Measurements from ENCODE around the gene HSPB8.
"Not testable (repeated sequence)": the region's sequence is repeated elsewhere in the genome, so short reads cannot be mapped to it uniquely, and the experiment has no call there.

Gene HSPB8

DNA sequence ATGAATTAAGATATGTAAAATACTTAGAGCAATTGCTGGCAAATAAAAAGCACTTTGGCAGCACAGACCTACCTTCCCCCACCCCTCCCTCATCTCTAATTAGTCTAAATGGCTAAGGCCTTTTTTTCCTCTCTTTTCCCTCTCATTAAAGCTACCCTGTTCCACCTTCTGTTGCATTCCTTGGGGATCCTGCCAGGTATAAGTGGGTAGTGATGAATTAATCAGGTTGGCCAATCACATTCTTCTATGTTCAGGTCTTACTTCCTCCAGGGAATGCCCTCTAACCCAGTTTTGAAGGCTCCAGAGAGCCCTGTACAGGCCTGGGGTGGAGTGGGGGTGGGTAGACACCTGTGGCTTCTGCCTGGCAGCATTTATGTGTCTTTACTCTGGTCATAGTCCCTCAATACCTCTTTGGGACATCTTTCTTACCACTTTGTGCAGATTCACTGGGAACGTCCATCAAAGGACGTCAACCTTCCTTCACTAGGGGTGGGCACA, 28.4 kb downstream of the HSPB8 start:
- FAIRE-seq: no peak

DNA sequence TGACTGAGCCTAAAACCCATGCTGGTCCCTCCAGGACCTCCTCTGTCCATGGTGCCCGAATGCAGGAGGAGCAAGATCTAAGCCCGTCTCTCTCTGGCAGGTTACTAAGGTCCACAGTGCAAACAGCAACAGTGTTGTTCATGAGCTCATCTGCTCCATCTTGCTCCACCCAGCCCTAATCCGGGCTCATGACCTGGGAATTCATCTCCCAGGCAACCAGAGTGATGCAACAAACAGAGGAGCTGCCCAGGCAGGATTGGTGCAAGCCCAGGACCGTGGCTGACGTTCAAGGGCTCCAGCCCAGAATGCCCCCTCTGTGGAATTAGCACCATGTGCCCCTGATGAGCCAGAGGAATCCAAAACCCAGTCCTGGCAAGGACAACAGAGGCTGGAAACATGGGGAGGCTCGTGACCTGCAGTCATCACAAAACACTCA, 29.9 kb downstream of the HSPB8 start:
- no peak for FAIRE-seq

DNA sequence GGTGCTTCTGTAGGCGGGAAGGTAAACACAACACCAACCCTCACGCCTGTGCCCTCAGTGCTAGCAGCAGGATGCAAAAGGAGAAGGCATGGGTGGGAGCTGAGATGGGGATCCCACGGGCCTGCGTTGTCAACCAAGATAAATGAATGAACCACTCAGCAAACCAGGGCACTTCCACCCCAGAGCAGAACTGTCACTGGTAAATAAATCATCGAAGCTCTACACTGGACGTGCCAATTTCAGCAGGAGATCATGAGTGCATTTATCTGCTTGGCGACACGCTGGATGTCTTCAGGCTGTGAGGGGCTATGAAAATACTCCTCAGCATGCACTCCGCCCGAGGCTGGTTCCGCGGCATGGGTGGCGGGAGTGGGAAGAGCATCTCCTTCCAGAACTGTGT, 33.2 kb downstream of the HSPB8 start:
- FAIRE-seq: no peak

DNA sequence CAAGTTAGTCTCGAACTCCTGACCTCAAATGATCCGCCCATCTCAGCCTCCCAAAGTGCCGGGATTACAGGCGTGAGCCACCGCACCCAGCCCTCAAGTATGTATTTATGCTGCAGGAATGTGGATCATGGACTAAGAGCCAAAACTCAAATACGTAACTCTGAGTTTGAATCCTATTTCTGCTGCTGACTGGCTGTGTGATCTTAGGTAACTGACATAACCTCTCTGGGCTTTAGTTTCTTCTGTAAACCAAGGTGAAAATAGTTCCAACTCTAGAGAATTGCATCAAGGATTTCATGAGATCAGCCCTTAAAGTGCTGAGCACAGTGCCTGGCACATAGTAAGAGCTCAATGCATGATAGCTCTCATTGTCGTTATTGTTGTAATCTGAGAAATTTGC, 37.4 kb downstream of the HSPB8 start:
- no peak for FAIRE-seq

DNA sequence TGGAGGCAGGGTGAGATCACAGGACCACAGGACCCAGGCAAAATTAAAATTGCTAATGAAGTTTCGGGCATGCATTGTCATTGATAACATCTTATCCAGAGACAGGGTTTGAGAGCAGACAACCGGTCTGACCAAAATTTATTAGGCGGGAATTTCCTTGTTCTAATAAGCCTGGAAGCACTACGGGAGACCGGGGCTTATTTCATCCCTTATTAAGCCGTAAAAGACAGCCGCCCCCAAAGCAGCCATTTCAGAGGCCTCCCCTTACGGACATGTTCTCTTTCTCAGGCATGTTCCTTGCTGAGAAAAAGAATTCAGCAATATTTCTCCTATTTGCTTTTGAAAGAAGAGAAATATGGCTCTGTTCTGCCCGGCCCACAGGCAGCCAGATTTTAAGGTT, 40.1 kb downstream of the HSPB8 start:
- FAIRE-seq: not testable (repeated sequence)

DNA sequence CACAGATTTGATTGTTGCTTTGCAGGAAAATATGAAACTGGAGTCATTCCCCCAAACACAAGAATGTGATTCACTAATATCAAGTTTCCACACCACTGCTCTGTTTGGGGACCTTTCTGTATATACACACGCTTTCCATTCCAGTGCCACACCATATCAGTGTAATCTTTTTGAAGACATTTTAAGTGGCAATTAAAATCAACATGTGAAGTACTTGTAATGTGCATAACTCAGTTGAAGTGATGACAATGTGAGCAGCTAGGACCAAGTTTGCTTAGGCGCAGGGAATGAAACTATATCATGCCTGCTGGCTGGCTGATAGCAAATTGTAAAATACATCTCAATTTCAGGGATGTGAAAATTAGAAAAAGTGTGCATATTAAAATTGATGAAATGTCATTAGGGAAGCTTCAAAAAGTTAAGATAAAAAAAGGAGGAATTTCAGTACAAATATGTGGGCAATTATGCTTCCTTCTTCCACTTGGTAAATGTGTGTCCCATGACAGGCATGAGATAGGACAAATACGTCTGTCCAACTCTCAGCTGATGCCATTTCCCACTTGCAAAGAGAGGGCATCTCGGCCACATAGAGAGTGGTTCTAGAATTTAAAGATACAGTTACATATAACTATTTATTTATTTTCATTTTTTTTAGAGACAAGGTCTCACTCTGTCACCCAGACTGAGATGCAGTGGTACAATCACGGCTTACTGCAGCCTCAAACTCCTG, 43.7 kb downstream of the HSPB8 start:
- FAIRE-seq: no peak

DNA sequence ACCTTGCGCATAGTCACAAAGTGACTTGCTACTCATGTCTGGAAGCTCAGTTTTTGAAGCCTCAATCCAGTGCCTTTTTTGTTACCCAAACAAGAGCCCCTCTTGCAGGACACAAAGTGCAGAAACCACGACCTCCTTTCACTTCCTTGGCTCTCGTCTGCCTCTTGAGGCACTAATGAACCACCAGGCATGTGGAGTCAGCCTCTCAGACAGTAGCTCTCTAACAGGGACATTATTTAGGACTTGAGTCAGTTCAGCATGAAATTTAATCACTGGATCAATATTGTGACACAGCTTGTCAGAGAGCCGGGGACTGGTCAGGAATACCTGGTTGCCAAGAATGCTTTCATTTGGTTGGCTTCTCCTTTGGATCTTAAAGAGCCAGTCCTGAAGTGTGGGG, 46.7 kb downstream of the HSPB8 start:
- FAIRE-seq: no peak

DNA sequence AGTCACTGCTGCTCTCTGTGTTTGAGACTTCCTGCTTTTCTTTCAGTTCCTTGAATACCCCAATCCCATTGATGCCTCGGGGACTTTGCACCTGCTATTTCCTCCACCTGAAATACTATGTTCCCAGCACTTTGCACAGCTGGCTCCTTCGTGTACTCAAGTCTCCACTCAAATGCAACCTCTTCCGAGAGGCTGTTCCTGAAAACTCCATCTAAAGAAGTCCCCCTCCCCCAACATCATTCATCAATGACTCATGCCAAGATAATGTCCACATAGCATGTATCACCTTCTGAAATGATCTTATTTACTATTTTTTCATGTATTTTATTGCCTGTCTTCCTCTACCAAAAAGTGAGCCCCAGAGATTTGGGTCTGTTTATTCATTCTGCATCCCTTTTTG, 48.6 kb downstream of the HSPB8 start:
- no peak for FAIRE-seq

DNA sequence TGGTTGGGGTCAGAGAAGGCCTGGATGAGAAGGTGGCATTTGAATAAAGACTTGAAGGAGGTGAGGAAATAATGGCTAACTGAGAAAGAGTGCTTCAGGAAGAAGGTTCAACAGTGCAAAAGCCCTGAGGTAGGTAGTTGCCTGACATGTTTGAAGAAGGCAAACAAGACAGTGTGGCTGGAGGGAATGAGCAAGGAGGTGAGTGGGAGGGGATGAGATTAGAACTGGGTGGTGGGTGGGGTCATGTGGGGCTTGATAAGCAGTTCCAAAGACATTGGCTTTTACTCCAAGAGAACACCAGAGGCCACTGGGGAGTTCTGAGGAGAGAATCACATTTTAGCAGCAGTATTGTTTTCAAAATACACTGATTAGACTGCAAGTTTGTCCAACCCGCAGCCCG, 50.5 kb downstream of the HSPB8 start:
- no peak for FAIRE-seq

DNA sequence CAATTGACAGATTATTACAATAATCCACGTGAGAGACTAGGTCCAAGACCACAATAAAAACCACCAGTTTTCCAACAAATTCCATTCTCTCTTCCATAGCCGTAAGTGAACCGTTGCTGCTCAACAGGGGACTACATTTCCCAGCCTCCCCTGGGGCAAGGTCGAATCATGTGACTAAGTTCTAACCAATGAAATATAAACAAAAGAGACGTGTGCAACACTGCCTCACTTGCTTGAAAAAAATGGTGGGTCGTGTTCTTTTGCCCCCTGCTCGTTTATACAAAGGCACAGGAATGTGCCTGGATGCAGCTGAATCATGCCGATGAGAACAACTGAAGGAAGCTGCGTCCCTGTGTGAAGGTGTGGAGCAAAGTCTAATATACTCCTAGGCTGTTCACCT, 51.1 kb downstream of the HSPB8 start:
- no peak for FAIRE-seq

DNA sequence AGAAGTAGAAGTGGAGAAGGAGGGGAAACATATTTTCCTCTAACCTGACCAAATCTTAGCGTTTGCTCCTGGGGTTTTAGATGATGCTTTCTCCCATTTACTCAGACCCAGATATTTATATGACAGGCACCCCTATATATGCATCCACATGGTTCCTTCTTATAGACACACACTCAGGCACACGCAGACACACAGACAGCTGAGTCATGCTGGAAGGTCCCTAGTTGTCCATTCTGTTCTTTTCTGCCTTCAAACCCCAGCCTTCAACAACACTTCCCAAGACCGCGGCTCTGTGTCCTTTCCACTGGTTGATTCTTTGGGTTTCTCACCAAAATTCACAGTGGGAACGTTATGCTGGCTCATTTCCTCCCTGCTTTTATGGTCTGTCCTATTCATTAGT, 52.1 kb downstream of the HSPB8 start:
- FAIRE-seq: no peak

DNA sequence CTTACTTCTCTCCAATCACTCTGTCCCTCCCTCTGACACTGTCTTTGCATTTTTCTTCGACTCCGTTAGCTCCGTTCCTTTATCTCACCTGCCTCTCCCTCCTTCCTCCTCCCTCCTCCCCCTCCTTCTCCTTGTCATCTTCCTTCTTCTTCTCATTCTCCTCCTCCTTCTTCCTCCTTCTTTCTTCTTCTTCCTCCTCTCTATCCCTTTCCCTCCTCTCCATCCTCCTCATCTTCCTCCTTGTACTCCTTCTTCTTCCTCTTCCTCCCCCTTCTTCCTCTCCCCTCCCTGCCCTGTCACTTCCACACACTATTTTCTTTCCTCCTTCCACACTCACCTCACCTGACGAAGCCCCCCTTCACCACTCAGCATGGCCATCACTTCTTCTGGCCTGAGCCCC, 53.0 kb downstream of the HSPB8 start:
- no peak for FAIRE-seq

DNA sequence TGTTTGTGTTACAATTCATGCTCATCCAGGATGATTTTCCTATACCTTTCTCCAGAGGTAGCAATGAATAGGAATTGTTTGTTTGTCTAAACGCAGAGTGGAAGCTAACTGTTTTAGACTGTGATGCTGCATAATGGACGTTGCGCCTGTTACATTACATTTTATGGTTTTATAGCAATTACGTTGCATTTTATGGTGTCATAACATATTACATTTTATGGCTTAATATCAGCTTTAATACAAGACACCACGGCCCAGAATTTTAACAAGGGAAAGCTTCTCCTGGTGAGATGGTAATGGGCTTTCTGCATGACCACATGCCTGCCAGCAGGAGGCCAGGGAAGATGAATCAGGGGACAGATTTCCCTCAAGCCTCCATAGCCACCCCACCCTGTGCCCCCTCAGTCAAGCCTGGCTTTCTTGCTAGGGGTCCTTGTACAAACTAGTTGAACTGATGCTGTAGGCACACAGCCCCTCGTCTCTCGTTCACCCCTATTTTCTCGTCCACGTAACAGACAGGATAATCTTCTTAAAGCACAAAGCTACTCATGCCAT, 56.5 kb downstream of the HSPB8 start:
- FAIRE-seq: no peak

DNA sequence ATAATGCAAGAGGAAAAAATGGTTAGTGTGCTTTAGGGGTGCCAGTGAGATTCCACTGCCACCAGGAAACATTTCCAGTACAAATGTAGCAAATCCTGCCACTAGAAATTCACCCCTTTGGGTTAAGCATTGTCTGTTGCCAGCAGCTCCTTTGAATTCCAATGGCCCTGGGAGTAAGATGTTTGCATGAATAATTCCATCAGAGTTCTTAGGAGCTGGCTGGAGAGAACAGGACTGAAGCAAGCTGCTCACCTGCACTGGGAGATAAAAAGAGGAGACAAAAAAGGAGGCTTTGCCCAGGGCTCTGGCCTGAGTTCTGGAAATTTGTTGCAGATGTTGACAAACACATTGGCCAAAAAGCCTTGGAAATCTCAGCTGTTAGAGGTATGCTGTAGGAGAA, 57.6 kb downstream of the HSPB8 start:
- FAIRE-seq: no peak

DNA sequence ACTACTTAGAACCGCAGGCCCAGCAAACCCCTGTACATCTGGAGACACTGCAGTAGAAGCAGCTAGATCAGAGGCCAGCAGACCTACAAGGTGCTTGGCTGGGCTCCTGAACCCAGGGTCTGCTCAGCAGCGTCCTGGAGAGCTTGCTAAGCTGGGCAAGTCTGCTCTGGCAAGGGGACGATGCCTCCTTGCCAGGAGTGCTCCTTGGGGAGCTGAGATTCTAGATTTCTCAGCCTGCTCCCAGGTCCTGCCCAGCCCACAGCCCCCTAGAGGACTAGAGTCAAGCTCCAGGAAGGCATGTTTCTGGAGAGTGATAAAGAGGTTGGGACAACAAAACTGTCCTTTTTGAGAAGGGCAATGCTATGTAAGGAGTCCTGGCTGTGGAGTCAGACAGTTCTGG, 60.3 kb downstream of the HSPB8 start:
- FAIRE-seq: no peak

DNA sequence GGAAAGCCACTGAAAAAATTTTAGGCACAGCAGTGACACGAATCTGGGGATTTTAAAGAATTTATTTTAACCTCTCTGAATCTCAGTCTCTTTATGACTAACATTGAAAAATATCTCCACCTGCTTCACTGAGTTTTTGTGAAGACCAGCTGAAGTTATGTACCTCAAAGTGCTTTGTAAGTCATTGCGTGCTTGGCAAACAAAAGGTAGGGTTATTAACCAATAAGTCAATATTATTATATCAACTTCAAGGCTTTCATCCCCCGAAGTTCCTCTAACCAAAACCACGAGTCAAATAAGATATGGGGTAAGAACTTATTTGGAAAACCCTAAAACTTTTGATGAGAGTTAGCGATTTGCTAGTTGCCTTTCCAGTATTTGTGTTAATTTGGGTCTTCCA, 62.3 kb downstream of the HSPB8 start:
- no peak for FAIRE-seq

DNA sequence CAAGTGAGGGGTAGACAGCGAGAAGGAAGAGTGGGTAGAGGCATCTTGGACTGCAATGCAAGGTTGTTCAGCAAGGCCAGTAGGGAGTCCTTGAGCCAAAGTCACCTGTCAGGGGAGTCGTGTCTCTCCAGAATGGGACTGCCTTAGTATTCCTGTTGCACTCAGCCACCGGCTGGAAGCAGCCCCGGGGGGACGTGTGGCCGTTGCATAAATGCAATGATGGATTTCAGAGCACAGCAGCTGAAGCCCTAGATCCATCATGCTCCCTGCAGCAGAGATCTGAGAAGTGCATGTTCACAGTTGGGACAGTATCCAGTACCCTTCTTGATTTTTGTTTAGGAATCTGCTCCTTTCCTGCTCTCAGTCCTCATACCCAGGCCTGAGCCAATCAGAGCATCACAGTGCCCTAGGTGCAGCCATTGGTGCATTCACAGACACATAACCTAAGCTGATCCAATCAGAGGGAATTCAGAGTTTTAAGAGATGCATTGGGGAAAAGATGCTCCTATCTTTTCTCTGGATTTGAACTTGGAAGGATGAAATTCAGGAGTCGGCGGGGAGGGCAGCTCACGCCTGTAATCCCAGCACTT, 62.9 kb downstream of the HSPB8 start:
- FAIRE-seq: no peak
